Heart left ventricle (tissue), 13 donors: ENCODE results near the gene PRX.

Experiments used
- POLR2A ChIP-seq, 2 donors: fragments of 450-650 bp; IDR thresholded peaks; one replicate each; pipeline ENCODE4 v1.6.1; 2017; ENCODE audit warnings: antibody characterized with exemption in 2 of 2, mild to moderate bottlenecking in 2 of 2, moderate library complexity in 2 of 2
- TF ChIP-seq, protein P1 (sequence below), 12 donors: fragments of 200-600 bp; sonication (generic) in 4 of 12; IDR thresholded peaks; one replicate each; pipeline versions ENCODE4 v1.5.0 to v1.8.0; 2018 to 2022; ENCODE audit warnings: antibody characterized with exemption in 12 of 12, mild to moderate bottlenecking in 5 of 12
- donor health status: ischemic (EF 13 %, LVEDD 7.1; RV severe dilation, severe dysfunction).
- donor health status: DM: no; HTN: yes; CAD: no.
- donor health status: DM: no; HTN: no; CAD: no.
- donor health status: ischemic (EF 25% LVEDD 6.9; RV normal size, moderate dysfunction).
- donor health status: ischemic (EF 25% LVEDD 5.7; RV mildly dilated, moderate dysfunction).
- donor health status: ischemic (EF 35%, LVEDD 5.7; RV mildly dilated, moderate dysfunction).
- donor health status: nonischemic (EF 11% LVEDD 7.7; RV severe dilation, severe dysfunction).
- donor health status: DM: yes; HTN: yes; CAD: no.
- donor health status: PGD.
- donor health status: ischemic (EF 29% LVEDD 5.4; RV normal size, mild dysfunction).
- donor health status: nonischemic (EF 23%, LVEDD 6.1; RV moderate dilation, normal function).

DNA sequence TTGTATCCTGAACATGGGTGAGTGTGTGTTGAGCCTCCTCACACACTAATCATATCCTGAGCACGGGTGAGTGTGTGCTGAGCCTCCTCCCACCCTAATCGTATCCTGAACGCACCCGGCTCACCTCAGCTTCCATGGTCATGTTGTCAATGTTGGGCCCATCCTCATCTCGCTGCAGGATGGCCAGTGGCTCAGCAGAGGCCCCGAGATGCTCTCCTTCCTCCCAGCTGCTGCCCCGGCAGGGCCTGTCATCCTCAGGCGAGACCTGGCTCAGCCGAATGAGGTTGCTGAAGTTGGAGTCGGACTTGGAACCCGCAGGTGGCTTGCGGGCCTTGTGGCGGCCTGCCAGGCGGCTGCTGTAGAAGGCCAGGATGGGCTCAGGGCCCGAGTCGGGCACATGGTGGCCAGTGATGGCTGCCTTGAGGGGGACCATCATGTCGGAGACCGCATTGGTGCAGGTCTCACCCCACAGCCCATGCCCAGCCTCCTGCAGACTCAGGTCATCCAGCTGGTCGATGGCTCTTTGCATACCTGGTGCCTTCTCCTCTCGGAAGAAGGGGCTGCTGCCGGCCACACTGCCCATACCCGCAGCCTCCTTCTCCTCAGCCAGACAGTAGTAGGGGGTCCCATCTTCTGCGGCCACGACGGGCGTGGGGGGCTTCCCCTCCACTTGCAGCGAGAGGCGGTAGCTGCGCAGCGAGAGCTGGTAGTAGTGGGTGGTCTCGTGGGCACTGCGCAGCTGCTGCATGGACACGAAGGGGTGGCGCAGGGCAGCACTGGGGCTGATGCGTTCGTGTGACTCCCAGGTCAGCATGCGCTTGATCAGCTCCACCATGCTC lies 32.8 kb downstream of the PRX start:
- TF ChIP-seq, protein P1, sequence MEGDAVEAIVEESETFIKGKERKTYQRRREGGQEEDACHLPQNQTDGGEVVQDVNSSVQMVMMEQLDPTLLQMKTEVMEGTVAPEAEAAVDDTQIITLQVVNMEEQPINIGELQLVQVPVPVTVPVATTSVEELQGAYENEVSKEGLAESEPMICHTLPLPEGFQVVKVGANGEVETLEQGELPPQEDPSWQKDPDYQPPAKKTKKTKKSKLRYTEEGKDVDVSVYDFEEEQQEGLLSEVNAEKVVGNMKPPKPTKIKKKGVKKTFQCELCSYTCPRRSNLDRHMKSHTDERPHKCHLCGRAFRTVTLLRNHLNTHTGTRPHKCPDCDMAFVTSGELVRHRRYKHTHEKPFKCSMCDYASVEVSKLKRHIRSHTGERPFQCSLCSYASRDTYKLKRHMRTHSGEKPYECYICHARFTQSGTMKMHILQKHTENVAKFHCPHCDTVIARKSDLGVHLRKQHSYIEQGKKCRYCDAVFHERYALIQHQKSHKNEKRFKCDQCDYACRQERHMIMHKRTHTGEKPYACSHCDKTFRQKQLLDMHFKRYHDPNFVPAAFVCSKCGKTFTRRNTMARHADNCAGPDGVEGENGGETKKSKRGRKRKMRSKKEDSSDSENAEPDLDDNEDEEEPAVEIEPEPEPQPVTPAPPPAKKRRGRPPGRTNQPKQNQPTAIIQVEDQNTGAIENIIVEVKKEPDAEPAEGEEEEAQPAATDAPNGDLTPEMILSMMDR (IDR thresholded peaks at IDR 0.05), result no peak
- no peak for TF ChIP-seq POLR2A (IDR thresholded peaks at IDR 0.05)
